ENCODE results near the gene OSBPL8.
"Not testable (repeated sequence)": the region's sequence is repeated elsewhere in the genome, so short reads cannot be mapped to it uniquely, and the experiment has no call there.

Gene OSBPL8

DNA sequence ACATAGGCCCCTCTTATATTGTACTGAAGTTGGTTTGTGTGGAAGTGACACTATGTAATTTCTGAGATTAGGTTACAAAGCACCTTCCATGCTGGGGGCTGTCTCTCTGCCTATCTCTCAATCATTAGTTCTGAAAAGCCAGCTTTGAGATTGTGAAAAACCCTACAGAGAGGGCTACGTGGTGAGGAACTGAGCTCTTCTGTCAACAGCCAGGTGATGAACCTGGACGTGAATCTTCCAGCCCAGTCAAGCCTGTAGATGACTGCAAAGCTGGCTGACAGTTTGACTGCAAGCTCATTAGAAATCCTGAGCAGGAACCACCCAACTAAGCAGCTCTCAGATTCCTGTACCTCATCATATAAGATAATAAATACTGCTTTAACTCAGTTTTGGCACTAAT is 175.0 kb downstream of the OSBPL8 start:
- TF ChIP-seq CTCF (IDR thresholded peaks at IDR 0.05; ENCODE audit: insufficient read depth, low read depth, low read length, missing control alignments): no peak
- no peak overlapping the region for H3K4me3 ChIP-seq (ENCODE audit: low read depth, low read length)
- DNase-seq (ENCODE audit: low read depth): no peak

GRCh38 chr12:76383988-76384387 is 175.6 kb downstream of the OSBPL8 start:
- no peak overlapping the region for H3K4me3 ChIP-seq (ENCODE audit: low read depth, low read length)
- DNase-seq (ENCODE audit: low read depth): no peak
- TF ChIP-seq CTCF (IDR thresholded peaks at IDR 0.05; ENCODE audit: insufficient read depth, low read depth, low read length, missing control alignments): no peak

DNA sequence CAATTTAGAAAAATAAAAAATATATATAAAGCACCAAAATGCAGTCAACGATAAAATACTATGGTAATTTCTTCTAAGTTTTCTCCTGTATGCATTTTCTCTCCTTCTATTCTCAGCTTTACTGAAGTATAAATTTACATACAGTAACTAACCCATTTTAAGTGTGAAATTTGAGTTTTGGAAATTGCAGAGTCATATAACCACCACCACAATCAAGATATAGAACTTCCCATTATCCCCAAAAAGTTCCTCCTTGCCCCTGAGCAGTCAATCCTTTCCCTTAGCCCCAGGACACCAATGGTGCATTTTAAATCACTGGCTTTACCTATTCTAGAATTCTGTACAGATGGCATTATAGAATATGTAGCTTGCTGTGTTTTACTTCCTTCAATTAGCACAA is 180.3 kb downstream of the OSBPL8 start:
- DNase-seq (ENCODE audit: low read depth): no peak
- H3K4me3 ChIP-seq (ENCODE audit: low read depth, low read length): no peak overlapping the region
- TF ChIP-seq CTCF (IDR thresholded peaks at IDR 0.05; ENCODE audit: insufficient read depth, low read depth, low read length, missing control alignments): no peak

DNA sequence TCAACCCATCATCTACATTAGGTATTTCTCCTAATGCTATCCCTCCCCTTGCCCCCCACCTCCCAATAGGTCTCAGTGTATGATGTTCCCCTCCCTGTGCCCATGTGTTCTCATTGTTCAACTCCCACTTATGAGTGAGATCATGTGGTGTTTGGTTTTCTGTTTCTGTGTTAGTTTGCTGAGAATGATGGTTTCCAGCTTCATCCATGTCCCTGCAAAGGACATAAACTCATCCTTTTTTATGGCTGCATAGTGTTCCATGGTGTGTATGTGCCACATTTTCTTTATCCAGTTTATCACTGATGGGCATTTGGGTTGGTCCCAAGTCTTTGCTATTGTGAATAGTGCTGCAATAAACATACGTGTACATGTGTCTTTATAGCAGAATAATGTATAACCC is 182.7 kb downstream of the OSBPL8 start:
- not testable (repeated sequence) for H3K4me3 ChIP-seq (ENCODE audit: low read depth, low read length); DNase-seq (ENCODE audit: low read depth)

GRCh38 chr12:76375939-76376338 is 183.6 kb downstream of the OSBPL8 start:
- TF ChIP-seq CTCF (IDR thresholded peaks at IDR 0.05; ENCODE audit: insufficient read depth, low read depth, low read length, missing control alignments): no peak
- DNase-seq (ENCODE audit: low read depth): no peak
- H3K4me3 ChIP-seq (ENCODE audit: low read depth, low read length): no peak overlapping the region

DNA sequence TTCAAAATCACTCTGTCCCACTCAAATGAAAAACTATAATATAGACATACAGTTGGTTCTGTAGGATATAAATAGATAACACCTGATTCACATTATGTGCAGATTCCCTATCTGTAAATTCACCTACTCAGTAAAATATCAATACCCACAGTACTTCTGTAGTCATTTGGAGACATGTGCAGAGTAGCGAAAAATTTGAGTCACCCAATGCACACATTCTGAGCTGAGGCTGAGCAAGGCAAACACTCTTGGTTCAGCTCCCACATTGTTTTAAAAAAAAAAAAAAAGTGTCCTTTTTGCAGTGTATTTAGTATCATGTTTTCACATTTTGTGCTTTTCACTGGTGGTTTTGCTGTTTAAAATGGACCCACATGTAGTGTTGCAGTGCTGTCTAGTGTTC is 184.1 kb downstream of the OSBPL8 start:
- H3K4me3 ChIP-seq (ENCODE audit: low read depth, low read length): no peak overlapping the region
- no peak for TF ChIP-seq CTCF (IDR thresholded peaks at IDR 0.05; ENCODE audit: insufficient read depth, low read depth, low read length, missing control alignments)
- no peak for DNase-seq (ENCODE audit: low read depth)

- H3K4me3 ChIP-seq (ENCODE audit: low read depth, low read length): no peak overlapping the region
- no peak for DNase-seq (ENCODE audit: low read depth)
- TF ChIP-seq CTCF (IDR thresholded peaks at IDR 0.05; ENCODE audit: insufficient read depth, low read depth, low read length, missing control alignments): no peak
Observed at GRCh38 chr12:76374386-76375020, 185.1 kb downstream of the OSBPL8 start.

Measured in GM12865 (cell line).